EL (cell line): ENCODE data around the gene ST7.

Experiments used
- DNase-seq: peaks from one replicate; pipeline ENCODE4 v3.0.0-alpha.2; 2016

Gene ST7

GRCh38 chr7:117069379-117069778, 116.1 kb downstream of the ST7 start:
- DNase-seq = no peak

DNA sequence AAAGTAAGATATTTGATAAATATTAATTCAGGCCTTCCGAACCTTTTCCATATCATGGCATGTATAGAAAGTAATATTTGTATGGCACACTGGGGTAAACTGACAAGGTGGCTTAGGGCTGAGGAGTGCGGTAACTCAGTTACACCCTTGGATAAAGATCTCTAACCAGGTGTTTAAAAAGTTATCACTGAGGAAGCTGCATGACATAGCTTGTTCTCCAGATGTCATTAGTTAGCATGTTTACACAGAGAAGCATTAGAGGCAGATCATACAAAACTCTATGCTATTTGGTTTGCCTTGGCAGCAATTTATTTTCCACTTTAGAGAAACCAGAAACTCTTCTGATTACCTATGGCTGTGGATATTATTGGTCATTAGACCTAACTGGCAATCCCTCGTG, 118.2 kb downstream of the ST7 start:
- DNase-seq = no peak

DNA sequence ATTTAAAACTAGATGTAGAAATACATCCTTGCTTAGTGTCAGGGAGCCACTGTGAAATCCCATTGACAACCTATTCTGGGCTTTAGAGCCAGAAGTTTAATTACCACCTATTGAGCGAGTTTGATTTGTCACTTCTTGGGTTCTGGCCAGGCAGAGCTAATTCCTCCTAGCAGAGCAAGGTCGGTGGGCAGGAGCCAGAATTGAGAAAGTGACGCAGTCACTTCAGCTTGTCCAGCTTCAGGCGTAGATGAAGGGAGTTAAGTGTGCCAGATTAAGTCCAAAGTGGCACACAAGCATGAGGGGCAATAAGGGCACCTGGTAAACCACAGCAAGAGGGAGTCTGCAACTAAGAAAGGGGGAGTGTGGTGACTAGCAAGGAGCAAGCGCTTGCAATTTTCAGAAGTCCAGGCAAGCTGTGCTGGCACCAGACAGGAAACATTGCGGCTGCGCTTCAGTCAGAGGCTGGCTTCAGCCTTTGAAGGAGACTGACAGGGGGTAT, 119.4 kb downstream of the ST7 start:
- DNase-seq = no peak

DNA sequence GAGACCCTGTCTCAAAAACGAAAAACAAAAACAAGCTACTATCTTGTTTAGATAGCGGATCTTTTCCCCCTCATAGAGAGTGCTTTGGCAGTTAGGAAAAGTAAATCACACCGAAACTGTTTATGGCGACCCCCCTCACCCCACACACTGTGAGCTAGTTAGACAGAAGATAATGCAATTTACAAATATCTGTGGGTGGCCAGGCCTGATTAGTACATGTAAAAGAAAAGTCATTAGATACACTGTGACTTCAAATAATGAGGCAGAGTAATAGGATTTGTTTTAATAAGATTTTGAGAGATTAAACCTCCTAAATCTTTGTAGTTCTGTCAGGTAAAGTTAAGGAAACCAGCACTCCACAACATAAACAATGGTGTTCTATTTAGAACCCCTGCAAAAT, 121.1 kb downstream of the ST7 start:
- DNase-seq = no peak

GRCh38 chr7:117075934-117076333, 122.6 kb downstream of the ST7 start:
- no peak for DNase-seq

- DNase-seq = no peak
Observed at GRCh38 chr7:117076426-117076943, 123.2 kb downstream of the ST7 start.

DNA sequence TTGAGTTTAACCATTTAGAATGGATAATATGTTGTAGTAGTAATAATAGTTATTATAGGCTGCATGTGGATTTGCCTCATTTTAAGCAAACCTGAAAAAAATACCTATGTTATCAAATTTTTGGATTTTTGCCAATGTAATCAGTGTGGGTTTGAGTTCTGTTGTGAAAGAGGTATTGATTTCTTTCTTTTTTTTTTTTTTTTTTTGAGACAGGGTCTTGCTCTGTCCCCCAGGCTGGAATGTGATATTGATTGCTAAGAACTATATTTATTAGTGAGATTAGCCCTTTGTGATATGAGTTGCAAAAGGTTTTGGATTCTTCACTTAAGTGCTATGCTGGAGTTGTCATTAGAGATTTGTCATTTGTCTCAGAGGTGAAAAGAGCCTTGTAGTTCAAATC, 124.4 kb downstream of the ST7 start:
- no peak for DNase-seq

- no peak for DNase-seq
Observed at GRCh38 chr7:117082647-117083046, 129.3 kb downstream of the ST7 start.

DNA sequence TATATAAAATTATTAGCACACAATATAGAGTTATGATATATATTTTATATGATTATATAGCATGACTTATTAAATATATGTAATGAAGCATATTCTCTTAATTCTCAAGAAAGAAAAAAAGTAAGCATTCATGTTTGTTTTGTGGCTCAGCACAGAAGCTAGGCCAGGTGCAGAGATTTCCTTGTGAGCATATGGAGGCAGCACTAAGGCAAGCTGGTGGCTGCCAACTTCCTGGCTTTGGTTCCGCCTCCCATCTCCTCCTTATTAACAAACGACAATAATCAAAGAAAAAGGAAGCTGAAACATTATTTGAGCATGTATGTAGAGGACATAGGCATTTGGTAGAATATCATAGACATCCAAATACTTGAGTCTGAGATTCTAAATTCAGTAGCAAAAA, 130.3 kb downstream of the ST7 start:
- DNase-seq = no peak

DNA sequence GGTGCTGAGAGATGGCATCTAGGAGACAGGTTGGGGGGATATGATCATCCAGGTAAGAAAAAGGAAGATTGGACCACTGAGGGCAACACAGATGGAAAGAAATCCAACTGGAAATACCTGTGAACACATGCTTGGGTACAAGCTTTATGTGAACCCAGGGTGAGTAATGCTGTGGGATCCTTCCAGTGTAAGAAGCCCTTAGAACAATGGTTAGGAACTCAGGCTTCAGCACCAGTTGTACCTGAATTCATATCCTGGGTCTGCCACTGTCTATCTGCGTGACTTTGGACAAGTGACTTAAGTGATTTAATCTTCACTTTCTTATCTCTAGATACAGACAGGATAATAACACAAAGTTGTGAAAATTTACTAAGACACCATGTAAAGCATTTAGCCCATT, 131.0 kb downstream of the ST7 start:
- DNase-seq = no peak

- no peak for DNase-seq
Observed at GRCh38 chr7:117085275-117085674, 132.0 kb downstream of the ST7 start.

DNA sequence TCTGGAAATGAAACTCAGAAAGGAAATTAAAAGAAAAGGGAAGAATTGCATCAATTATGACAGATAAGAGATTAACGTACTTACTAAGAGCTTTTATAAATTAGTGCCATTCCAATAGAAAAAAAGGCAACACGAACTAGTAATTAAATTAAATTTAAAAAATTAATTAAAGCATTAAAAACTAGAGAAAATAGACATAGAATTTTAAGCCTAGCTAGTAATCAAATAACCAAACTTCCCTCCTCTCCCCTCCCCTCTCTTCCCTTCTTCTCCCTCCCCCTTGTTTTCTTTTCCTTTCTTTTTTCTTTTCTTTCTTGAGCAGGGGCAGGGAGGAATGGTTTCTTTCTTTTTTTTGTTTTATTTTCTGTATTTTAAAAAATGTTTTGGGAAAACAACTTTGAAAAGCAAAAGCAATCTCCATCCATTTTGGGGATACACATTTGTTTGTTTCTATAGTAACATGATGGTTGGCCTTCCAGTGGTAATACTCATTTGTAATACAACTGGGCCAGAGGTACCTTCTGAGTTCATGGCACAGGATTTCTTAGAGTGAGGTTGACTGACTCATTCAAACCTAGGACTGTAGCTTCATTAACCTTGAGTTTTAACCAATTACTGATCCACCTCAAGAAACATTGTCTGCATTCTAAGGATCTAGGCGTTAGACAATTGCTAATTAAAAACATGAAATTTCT, 132.6 kb downstream of the ST7 start:
- no peak for DNase-seq

- DNase-seq = no peak
Observed at GRCh38 chr7:117086788-117087187, 133.5 kb downstream of the ST7 start.

- peak; percentile 5 for DNase-seq
Observed at GRCh38 chr7:117087639-117088396, 134.5 kb downstream of the ST7 start.

- DNase-seq = no peak
Observed at GRCh38 chr7:117088623-117089194, 135.4 kb downstream of the ST7 start.

DNA sequence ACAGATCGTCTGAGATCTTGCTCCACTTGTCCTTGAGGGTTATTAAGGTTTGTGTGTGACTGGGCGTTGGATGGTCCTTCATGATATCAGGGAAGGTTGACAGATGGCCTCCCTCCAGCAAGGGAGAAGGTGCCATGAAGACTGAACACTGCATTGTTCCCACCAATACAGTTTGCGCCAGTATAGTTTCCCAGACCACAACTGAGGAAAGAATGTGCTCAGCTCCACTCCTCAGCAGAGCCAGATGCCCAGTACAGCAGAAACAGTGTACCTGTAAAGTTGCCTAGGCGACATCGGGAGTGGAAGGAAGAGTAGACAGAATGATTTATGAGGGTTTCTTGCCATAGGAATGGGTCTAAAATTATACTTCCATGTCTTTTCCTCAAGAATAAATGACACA, 137.5 kb downstream of the ST7 start:
- no peak for DNase-seq

DNA sequence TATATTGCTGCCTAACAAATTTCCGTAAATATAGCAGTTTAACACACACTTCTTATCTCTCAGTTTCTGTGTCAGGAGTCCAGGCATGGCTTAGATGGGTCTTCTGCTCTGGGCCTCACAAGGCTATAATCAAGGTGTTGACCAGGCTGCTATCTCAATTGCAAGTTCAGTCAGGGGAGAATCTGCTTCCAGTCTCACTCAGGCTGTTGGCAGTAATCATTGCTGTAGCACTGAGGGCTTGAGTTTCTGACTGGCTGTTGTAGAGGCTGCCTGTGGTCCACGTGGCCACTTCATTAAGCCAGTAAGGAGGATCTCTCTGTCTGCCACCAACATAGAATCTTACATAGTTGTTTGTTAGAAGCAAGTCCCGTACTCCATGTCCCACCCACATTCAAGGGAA, 138.4 kb downstream of the ST7 start:
- DNase-seq = no peak

DNA sequence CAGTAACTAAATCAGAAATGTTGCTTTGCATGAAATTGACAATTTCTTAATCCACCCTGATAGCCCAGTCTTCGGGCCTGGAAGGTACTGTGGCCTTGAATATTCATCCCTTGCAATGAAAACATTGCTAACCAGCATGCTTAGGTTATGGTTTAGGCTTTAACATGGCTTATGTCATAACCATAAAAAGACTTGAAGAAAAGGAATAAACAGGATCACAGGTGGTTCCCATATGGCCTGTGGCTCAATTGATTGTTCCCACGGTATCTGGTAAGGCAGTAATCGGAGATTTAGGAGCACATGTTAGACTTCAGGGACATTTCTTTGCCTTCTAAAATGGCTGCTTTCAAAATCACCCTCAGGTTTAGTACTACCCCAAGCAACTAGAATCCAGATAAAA, 139.5 kb downstream of the ST7 start:
- DNase-seq = no peak

GRCh38 chr7:117094457-117094856, 141.2 kb downstream of the ST7 start:
- no peak for DNase-seq

DNA sequence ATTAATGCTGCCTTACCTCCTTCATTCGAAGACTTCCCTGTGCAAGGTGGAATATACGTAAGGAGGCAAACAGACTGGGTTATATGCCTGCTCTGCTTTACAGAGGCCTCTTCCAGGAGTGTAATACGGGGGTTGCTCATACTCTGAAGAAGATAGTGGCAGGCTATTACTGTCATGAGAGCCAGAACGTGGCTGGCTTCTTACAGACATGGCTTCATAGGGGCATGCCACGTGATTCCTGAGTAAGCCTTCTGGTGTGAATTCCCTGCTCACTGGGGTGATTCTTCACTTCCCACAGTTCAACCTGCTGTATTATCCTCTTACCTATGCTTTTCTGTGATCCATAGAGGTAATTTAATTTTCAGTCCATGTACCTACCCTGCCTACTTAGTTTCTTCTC, 141.8 kb downstream of the ST7 start:
- DNase-seq = no peak

GRCh38 chr7:117096330-117096729, 143.0 kb downstream of the ST7 start:
- DNase-seq = no peak

DNA sequence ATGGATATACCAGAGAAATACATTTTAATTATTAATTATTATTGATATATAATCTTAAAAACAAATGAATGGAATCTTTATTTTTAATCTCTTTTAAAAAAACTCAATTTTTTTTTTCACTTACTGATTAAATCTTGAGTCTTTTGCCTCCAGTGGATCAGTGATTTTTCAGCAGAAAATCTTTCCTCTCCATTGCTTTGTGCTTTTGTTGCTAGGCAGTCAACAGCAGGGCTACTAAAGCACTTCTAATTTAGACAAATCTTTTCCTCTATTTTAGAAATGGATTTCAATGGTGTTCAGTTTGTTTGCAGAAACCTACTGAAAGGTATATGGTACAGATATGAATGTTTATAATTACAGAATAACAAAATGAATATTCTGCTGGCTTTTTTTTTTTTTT, 143.6 kb downstream of the ST7 start:
- no peak for DNase-seq

GRCh38 chr7:117097860-117098259, 144.6 kb downstream of the ST7 start:
- no peak for DNase-seq

- peak; percentile 94 for DNase-seq
Observed at GRCh38 chr7:117098457-117098856, 145.2 kb downstream of the ST7 start.
